Measurements from ENCODE around the gene OSER1. TPM values are rescaled to one million over a fixed set of nuclear protein-coding genes. Genes with fewer than 3 reads are reported as not detected.

OSER1 gene
- polyA plus RNA-seq, 1 donor from 2014 or later: 43.9 TPM

DNA sequence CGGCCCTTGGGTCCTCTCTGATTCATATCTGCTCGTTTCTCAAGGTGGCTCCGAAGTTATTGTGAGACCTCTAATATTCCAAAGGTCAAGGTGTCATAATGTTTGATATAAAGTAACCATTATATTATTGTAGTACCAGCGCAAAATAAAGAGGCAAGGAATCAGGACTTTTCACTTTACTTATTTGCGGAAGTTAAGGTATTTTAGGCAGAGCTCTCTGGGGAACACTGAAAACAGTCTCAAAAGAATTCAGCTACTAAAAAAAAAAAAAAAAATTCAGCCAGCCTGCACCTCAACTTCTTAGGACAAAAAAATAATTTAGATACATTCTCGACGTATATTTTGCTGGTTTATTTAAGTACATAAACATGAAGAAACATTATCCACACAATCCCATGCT, 2.4 kb downstream of the OSER1 start:
- peak overlapping the region; percentile 87 for H3K4me3 ChIP-seq (ENCODE audit: low read length)

DNA sequence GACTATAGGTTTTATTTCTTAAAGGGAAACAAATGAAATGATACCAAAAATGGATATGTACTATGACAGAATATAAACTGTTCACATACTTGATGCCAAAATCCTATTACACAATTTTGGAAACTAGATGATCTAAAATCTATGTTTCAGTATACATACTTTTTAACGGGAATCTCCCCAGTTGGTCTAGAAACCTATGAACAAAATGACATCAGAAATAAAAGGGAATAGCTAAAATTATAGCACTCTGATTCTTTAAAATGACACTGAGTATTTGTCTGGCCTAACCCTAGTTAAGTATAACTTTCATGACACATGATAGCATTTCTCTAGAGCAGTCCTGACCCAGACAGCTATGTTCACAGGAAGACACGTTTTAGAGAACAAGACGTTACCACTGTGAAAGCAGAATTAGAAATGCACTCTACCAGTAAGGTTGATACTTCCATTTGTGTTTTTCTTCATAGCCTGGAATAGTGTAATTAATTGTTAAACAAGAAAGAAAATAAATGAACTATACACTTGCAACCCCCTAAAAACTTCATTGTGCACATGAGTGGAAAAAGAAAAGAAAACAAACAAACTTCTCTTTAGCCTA, 3.3 kb downstream of the OSER1 start:
- H3K9ac ChIP-seq (ENCODE audit: low read length): no peak overlapping the region
- H3K36me3 ChIP-seq (ENCODE audit: insufficient read depth, low read length): no peaks in the 10 kb centered on the region
- peaks cover 71% of the 10 kb centered on the region for H3K79me2 ChIP-seq (replicated peaks; ENCODE audit: insufficient read depth, low read length)
- no peak overlapping the region for H3K27ac ChIP-seq (ENCODE audit: low read length)
- H3K9me2 ChIP-seq (ENCODE audit: insufficient read depth, low read length): no peaks in the 10 kb centered on the region
- H3K27me3 ChIP-seq (ENCODE audit: insufficient read depth, low read depth, low read length): no peaks in the 10 kb centered on the region
- TF ChIP-seq EZH2 (IDR thresholded peaks at IDR 0.05; ENCODE audit: borderline replicate concordance, insufficient read depth, low read length, poor library complexity, severe bottlenecking) (no peak), SMC3 (conservative IDR thresholded peaks at IDR 0.05; ENCODE audit: poor library complexity) (no peak), EP300 (conservative IDR thresholded peaks at IDR 0.05; ENCODE audit: poor library complexity, severe bottlenecking) (no peak), RAD21 (conservative IDR thresholded peaks at IDR 0.05) (no peak), MXI1 (conservative IDR thresholded peaks at IDR 0.05; ENCODE audit: poor library complexity, severe bottlenecking) (no peak), TAF1 (IDR thresholded peaks at IDR 0.05; ENCODE audit: low read depth) (no peak)
- TF ChIP-seq, protein P1, sequence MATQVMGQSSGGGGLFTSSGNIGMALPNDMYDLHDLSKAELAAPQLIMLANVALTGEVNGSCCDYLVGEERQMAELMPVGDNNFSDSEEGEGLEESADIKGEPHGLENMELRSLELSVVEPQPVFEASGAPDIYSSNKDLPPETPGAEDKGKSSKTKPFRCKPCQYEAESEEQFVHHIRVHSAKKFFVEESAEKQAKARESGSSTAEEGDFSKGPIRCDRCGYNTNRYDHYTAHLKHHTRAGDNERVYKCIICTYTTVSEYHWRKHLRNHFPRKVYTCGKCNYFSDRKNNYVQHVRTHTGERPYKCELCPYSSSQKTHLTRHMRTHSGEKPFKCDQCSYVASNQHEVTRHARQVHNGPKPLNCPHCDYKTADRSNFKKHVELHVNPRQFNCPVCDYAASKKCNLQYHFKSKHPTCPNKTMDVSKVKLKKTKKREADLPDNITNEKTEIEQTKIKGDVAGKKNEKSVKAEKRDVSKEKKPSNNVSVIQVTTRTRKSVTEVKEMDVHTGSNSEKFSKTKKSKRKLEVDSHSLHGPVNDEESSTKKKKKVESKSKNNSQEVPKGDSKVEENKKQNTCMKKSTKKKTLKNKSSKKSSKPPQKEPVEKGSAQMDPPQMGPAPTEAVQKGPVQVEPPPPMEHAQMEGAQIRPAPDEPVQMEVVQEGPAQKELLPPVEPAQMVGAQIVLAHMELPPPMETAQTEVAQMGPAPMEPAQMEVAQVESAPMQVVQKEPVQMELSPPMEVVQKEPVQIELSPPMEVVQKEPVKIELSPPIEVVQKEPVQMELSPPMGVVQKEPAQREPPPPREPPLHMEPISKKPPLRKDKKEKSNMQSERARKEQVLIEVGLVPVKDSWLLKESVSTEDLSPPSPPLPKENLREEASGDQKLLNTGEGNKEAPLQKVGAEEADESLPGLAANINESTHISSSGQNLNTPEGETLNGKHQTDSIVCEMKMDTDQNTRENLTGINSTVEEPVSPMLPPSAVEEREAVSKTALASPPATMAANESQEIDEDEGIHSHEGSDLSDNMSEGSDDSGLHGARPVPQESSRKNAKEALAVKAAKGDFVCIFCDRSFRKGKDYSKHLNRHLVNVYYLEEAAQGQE (IDR thresholded peaks at IDR 0.05; ENCODE audit: borderline replicate concordance): no peak
- TF ChIP-seq, protein P2, sequence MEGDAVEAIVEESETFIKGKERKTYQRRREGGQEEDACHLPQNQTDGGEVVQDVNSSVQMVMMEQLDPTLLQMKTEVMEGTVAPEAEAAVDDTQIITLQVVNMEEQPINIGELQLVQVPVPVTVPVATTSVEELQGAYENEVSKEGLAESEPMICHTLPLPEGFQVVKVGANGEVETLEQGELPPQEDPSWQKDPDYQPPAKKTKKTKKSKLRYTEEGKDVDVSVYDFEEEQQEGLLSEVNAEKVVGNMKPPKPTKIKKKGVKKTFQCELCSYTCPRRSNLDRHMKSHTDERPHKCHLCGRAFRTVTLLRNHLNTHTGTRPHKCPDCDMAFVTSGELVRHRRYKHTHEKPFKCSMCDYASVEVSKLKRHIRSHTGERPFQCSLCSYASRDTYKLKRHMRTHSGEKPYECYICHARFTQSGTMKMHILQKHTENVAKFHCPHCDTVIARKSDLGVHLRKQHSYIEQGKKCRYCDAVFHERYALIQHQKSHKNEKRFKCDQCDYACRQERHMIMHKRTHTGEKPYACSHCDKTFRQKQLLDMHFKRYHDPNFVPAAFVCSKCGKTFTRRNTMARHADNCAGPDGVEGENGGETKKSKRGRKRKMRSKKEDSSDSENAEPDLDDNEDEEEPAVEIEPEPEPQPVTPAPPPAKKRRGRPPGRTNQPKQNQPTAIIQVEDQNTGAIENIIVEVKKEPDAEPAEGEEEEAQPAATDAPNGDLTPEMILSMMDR (IDR thresholded peaks at IDR 0.05; ENCODE audit: poor library complexity, severe bottlenecking): no peak
- H2AFZ ChIP-seq (ENCODE audit: low read depth, low read length): no peak overlapping the region
- peaks cover 6% of the 10 kb centered on the region for H3F3A ChIP-seq (ENCODE audit: insufficient read depth, low read length, poor library complexity, severe bottlenecking)
- H3K9me3 ChIP-seq (ENCODE audit: low read length): no peaks in the 10 kb centered on the region
- H3K4me3 ChIP-seq (ENCODE audit: low read length): no peak overlapping the region
- H3K4me2 ChIP-seq (ENCODE audit: low read length): no peak overlapping the region
- peaks cover 9% of the 10 kb centered on the region for H4K20me1 ChIP-seq (ENCODE audit: insufficient read depth)

More for the DNA sequence above, 2.4 kb downstream of the OSER1 start:
- H3K9me3 ChIP-seq (ENCODE audit: low read length): no peaks in the 10 kb centered on the region
- H2AFZ ChIP-seq (ENCODE audit: low read depth, low read length): no peak overlapping the region
- no peaks in the 10 kb centered on the region for H3K27me3 ChIP-seq (ENCODE audit: insufficient read depth, low read depth, low read length)
- no peak overlapping the region for H3K27ac ChIP-seq (ENCODE audit: low read length)
- peaks cover 6% of the 10 kb centered on the region for H3F3A ChIP-seq (ENCODE audit: insufficient read depth, low read length, poor library complexity, severe bottlenecking)
- H3K36me3 ChIP-seq (ENCODE audit: insufficient read depth, low read length): no peaks in the 10 kb centered on the region
- H4K20me1 ChIP-seq (ENCODE audit: insufficient read depth): peaks cover 9% of the 10 kb centered on the region
- TF ChIP-seq EP300 (conservative IDR thresholded peaks at IDR 0.05; ENCODE audit: poor library complexity, severe bottlenecking) (no peak), POLR2AphosphoS5 (IDR thresholded peaks at IDR 0.05) (no peak), TAF1 (IDR thresholded peaks at IDR 0.05; ENCODE audit: low read depth) (no peak), SMC3 (conservative IDR thresholded peaks at IDR 0.05; ENCODE audit: poor library complexity) (no peak), RAD21 (conservative IDR thresholded peaks at IDR 0.05) (no peak), MXI1 (conservative IDR thresholded peaks at IDR 0.05; ENCODE audit: poor library complexity, severe bottlenecking) (no peak), EZH2 (IDR thresholded peaks at IDR 0.05; ENCODE audit: borderline replicate concordance, insufficient read depth, low read length, poor library complexity, severe bottlenecking) (no peak)
- TF ChIP-seq, protein P2 (IDR thresholded peaks at IDR 0.05; ENCODE audit: poor library complexity, severe bottlenecking): no peak
- TF ChIP-seq, protein P1 (IDR thresholded peaks at IDR 0.05; ENCODE audit: borderline replicate concordance): no peak
- no peak overlapping the region for H3K9ac ChIP-seq (ENCODE audit: low read length)
- no peaks in the 10 kb centered on the region for H3K9me2 ChIP-seq (ENCODE audit: insufficient read depth, low read length)
- H3K79me2 ChIP-seq (replicated peaks; ENCODE audit: insufficient read depth, low read length): peaks cover 70% of the 10 kb centered on the region
- H3K4me2 ChIP-seq (ENCODE audit: low read length): peak overlapping the region; percentile 85

All from neural cell (in vitro differentiated cells).